AG10803 (cell line): Measurements from ENCODE around the gene MGAT4C.

Experiments
- DNase-seq: peaks from one replicate; pipeline ENCODE4 v3.0.0; 2010; ENCODE audit warnings: low read depth
- H3K4me3 ChIP-seq: 2 replicates; pipeline ENCODE4 v1.5.1; 2011; ENCODE audit warnings: mild to moderate bottlenecking, low read length, control low read depth
- TF ChIP-seq, protein P1 (sequence below): conservative IDR thresholded peaks from 2 replicates; pipeline ENCODE4 v1.5.1; 2011; ENCODE audit warnings: mild to moderate bottlenecking, low read length, control low read depth, inconsistent platforms

The MGAT4C gene

DNA sequence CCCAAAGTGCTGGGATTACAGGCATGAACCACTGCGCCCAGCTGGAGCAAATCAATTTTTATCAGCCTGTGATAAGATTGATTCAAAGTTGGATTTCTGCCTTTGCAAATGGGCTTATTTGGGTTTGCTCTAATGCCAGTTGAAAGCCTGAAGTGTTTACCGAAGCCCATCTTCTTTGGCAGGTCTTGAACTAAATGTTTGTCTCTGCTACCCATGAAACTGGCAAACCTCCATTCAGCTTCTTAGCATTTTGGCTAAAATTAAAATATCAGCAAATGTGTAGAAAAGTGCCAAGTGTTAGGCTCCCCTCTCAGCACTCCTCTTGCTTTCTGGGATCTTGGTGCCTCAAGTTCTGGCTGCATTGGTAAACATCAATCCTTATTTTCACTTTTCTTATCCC lies 61.5 kb downstream of the MGAT4C start:
- H3K4me3 ChIP-seq = no peak overlapping the region
- DNase-seq = no peak
- TF ChIP-seq, protein P1, sequence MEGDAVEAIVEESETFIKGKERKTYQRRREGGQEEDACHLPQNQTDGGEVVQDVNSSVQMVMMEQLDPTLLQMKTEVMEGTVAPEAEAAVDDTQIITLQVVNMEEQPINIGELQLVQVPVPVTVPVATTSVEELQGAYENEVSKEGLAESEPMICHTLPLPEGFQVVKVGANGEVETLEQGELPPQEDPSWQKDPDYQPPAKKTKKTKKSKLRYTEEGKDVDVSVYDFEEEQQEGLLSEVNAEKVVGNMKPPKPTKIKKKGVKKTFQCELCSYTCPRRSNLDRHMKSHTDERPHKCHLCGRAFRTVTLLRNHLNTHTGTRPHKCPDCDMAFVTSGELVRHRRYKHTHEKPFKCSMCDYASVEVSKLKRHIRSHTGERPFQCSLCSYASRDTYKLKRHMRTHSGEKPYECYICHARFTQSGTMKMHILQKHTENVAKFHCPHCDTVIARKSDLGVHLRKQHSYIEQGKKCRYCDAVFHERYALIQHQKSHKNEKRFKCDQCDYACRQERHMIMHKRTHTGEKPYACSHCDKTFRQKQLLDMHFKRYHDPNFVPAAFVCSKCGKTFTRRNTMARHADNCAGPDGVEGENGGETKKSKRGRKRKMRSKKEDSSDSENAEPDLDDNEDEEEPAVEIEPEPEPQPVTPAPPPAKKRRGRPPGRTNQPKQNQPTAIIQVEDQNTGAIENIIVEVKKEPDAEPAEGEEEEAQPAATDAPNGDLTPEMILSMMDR = no peak

DNA sequence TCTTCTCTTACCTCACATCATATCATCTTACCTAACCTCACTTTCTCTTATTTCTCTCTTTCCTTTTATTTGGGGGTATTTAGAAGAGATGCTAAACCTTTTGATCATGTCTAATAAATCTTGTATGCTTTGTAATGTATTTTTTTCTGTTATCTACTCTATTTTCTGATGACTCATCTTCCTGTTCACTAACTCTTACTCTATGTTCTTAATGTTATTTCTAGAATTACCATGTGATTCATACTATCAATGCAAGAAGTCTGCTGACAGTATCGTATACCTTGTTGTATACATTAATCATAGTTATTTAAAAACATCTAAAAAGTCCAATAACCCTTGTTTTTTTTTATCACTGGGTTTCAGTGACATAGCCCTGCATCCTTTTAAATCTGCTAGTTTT lies 62.3 kb downstream of the MGAT4C start:
- TF ChIP-seq, protein P1 = no peak
- no peak overlapping the region for H3K4me3 ChIP-seq
- DNase-seq = no peak

DNA sequence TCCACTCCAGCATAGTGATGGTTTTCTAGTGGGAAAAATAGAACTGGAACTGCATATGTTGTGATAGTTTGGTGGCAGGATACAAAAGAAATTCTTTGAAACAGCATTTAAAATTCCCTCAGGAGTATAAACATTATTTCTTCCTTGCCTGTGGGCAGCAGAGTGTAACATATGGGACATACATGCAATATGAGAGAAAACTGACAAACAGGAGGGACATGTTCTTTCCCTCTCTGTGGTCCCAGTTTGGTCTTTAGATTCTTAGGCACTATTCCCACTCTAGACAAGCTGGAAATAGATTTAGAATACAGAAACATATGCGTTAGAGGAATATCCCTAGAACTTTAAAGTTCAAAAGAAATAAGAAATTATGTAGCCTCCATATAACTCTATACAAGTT lies 68.0 kb downstream of the MGAT4C start:
- DNase-seq = no peak
- no peak overlapping the region for H3K4me3 ChIP-seq
- TF ChIP-seq, protein P1 = no peak

DNA sequence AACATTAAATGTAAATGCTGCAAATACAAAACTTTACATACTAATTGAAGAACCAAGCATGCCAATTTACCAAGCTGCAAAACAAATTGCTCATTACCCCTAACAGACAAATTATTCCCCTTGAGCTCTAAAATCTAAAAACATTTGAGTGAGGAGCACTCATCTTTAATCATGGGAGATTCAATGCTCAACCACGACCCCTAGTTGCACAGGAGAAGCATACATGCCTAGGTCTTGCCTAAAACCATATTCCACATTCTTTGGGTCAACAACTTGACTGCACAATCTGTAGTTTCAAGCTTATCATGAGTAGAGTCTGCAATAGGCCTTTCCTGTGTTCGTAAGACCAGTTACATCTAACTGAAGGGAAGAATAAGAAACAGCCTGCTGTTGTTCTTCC lies 69.7 kb downstream of the MGAT4C start:
- DNase-seq = no peak

DNA sequence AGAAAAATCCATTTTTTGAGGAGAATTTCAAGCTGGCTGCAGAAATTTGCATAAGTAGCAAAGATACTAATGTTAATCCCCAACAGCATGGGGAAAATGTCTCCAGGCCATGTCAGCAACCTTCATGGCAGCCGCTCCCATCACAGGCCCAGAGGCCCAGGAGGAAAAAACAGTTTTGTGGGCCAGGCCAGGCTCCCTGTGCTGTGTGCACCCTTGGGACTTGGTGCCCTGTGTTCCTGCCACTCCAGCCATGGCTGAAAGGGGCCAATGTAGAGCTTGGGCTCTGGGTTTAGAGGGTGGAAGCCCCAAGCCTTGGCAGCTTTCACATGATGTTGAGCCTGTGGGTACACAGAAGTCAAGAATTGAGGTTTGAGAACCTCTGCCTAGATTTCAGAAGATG lies 76.3 kb downstream of the MGAT4C start:
- TF ChIP-seq, protein P1 = no peak
- H3K4me3 ChIP-seq = no peak overlapping the region
- DNase-seq = no peak

More for the DNA sequence above, 69.7 kb downstream of the MGAT4C start:
- TF ChIP-seq, protein P1 = no peak
- H3K4me3 ChIP-seq = no peak overlapping the region

DNA sequence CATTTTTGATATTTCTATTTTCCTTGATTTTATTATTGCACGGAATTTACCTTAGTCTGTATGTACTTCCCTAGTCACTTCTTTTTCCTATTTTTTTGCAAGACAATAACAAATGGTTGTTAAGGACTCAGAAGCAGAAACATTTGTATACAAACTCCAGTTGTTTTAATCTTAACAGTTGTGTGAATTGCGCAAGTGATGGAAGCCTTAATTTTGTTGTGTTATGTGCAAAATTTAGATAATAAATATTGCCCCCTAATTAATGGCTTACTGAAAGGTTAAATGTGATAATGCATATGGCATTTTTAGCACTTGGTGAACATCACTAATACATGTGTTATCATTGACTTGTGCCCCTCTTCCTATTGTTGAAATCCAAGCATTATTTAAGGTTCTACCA lies 82.0 kb downstream of the MGAT4C start:
- no peak overlapping the region for H3K4me3 ChIP-seq
- no peak for DNase-seq
- TF ChIP-seq, protein P1 = no peak

DNA sequence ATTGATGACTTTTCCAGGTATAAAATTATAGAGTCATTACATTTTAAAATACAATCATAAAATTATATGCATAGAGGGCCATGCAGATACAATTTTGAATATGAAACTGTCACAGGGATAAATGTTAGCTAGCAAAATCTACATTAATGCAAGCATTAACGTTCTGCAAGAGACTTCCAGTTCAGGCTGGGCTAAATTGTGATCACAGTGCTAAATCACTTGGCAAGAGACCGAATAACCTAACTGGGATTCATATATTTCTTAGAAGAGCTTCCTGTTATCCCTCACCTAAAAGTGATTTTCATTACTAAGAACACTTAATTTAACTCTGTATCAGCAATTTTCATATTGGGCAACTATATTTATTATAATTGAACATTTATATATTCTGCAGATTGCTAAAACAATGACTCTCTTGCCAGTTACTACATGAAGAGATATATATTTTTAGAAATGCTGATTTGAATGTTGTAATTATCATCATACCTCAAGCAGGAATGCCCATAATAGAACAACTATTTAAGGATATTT lies 83.2 kb downstream of the MGAT4C start:
- TF ChIP-seq, protein P1 = no peak
- no peak overlapping the region for H3K4me3 ChIP-seq
- no peak for DNase-seq
